A549 (cell line): Measurements from ENCODE around the gene IRX2.

Experiments used
- JUNB ChIP-seq: fragments of >200 bp; sonication (Bioruptor Twin); formaldehyde crosslinking; IDR thresholded peaks from 2 replicates; pipeline ENCODE4 v1.6.1; 2016
- NPAS2 ChIP-seq: fragments of 250-450 bp; sonication (Bioruptor Pico); IDR thresholded peaks from 2 replicates; pipeline ENCODE4 v1.8.0; 2022; ENCODE audit warnings: mild to moderate bottlenecking, moderate library complexity, borderline replicate concordance
- PBX3 ChIP-seq: IDR thresholded peaks from 2 replicates; pipeline ENCODE4 v1.6.1; 2012
- PHF8 ChIP-seq: fragments of 200-600 bp; sonication (generic); IDR thresholded peaks from 2 replicates; pipeline ENCODE4 v1.6.1; 2016; ENCODE audit warnings: low read depth, mild to moderate bottlenecking, antibody characterized with exemption, moderate library complexity, borderline replicate concordance
- POLR2A ChIP-seq: IDR thresholded peaks from 2 replicates; pipeline ENCODE4 v1.6.1; 2012; ENCODE audit warnings: mild to moderate bottlenecking, low read length
- POLR2AphosphoS2 ChIP-seq: conservative IDR thresholded peaks from 2 replicates; pipeline ENCODE4 v1.6.1; 2012; ENCODE audit warnings: low read length, improper control_type of control experiment, inconsistent platforms
- RAD21 ChIP-seq, 2 experiments: fragments of >200 bp in 1 of 2; sonication (Bioruptor Twin) in 1 of 2; formaldehyde crosslinking in 1 of 2; IDR thresholded peaks in 1 of 2; conservative IDR thresholded peaks in 1 of 2; 2 replicates in 1 of 2; 3 replicates in 1 of 2; pipeline ENCODE4 v1.6.1; 2012 to 2018; ENCODE audit warnings: inconsistent platforms in 1 of 2
- TF ChIP-seq, protein P1 (sequence below): fragments of >200 bp; sonication (Bioruptor Twin); formaldehyde crosslinking; IDR thresholded peaks from 3 replicates; pipeline ENCODE4 v1.5.1; 2016

GRCh38 chr5:2752059-2752820, 763 bp upstream of the IRX2 start:
- TF ChIP-seq NPAS2 (CRISPR knock-in tag) = no peak
- TF ChIP-seq, protein P1, sequence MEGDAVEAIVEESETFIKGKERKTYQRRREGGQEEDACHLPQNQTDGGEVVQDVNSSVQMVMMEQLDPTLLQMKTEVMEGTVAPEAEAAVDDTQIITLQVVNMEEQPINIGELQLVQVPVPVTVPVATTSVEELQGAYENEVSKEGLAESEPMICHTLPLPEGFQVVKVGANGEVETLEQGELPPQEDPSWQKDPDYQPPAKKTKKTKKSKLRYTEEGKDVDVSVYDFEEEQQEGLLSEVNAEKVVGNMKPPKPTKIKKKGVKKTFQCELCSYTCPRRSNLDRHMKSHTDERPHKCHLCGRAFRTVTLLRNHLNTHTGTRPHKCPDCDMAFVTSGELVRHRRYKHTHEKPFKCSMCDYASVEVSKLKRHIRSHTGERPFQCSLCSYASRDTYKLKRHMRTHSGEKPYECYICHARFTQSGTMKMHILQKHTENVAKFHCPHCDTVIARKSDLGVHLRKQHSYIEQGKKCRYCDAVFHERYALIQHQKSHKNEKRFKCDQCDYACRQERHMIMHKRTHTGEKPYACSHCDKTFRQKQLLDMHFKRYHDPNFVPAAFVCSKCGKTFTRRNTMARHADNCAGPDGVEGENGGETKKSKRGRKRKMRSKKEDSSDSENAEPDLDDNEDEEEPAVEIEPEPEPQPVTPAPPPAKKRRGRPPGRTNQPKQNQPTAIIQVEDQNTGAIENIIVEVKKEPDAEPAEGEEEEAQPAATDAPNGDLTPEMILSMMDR = no peak
- TF ChIP-seq PBX3 = no peak
- TF ChIP-seq PHF8 = no peak
- no peak for TF ChIP-seq POLR2A
- no peak for TF ChIP-seq RAD21 (conservative IDR thresholded peaks at IDR 0.05 in 1 of 2, IDR thresholded peaks at IDR 0.05 in 1 of 2)
- TF ChIP-seq POLR2AphosphoS2 = no peak
- no peak for TF ChIP-seq JUNB
